PFSK-1 (cell line): Measurements from ENCODE around the gene ABCD3.

Experiments
- FOXP2 ChIP-seq: optimal IDR thresholded peaks from 2 replicates; pipeline ENCODE3; 2011; ENCODE audit warnings: borderline replicate concordance, control low read depth, inconsistent platforms; ENCODE audit not compliant: insufficient read depth; ENCODE audit errors: extremely low read length, extremely low read depth
- POLR2AphosphoS5 ChIP-seq: IDR thresholded peaks from 2 replicates; pipeline ENCODE4 v1.6.1; 2012; ENCODE audit warnings: low read depth, mild to moderate bottlenecking, control low read depth, low read length, moderate library complexity
- REST ChIP-seq, 2 experiments: IDR thresholded peaks; 2 replicates each; pipeline versions ENCODE4 v1.6.1 to v1.8.0; 2011 to 2012; ENCODE audit warnings: low read depth in 2 of 2, low read length in 2 of 2, control low read depth in 1 of 2, inconsistent platforms in 1 of 2, mild to moderate bottlenecking in 1 of 2, moderate library complexity in 1 of 2; ENCODE audit not compliant: insufficient read depth in 1 of 2
- SIN3A ChIP-seq: IDR thresholded peaks from 2 replicates; pipeline ENCODE4 v1.6.1; 2012; ENCODE audit warnings: mild to moderate bottlenecking, low read length, moderate library complexity, borderline replicate concordance; ENCODE audit not compliant: insufficient read depth
- TAF1 ChIP-seq: IDR thresholded peaks from 2 replicates; pipeline ENCODE4 v1.6.1; 2012; ENCODE audit warnings: low read length, control low read depth, borderline replicate concordance; ENCODE audit not compliant: insufficient read depth

The ABCD3 gene

GRCh38 chr1:94560333-94560732, 142.1 kb downstream of the ABCD3 start:
- TF ChIP-seq FOXP2 (no peak), TAF1 (no peak), REST (IDR thresholded peaks at IDR 0.05; ENCODE audit: insufficient read depth in 1 of 2, low read depth in 2 of 2, low read length in 2 of 2) (no peak), POLR2AphosphoS5 (no peak), SIN3A (no peak)

DNA sequence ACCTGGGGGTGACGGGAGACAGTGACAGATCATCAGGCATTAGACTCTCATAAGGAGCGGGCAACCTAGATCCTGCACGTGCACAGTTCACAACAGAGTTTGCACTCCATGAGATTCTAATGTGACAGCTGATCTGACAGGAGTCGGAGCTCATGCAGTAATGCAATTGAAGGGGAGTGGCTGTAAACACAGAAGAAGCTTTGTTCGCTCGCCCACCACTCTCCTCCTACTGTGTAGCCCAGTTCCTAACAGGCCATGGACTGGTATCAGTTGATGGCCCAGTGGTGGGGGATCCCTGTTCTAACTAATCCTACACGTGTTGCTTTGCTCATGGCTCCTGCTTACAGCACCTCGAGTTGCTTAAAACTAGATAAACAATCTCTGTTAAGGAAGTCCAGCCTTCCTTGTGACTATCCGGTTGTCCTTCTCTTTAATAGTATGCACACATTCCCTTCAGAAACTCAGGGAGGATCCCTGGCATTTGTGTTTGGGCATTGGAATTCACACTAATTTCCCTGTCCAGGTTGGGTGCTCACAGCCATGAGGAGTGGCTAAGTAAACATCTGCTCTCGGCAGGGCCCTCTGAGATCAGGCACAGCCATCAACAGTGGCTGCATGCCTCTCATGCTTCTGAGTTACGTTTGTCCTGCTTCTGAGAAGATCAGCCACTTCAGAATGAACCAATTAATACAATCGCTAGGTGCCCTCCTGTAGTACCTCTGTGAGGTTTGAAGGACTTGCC, 144.5 kb downstream of the ABCD3 start:
- no peak for TF ChIP-seq REST (IDR thresholded peaks at IDR 0.05; ENCODE audit: insufficient read depth in 1 of 2, low read depth in 2 of 2, low read length in 2 of 2)
- no peak for TF ChIP-seq TAF1
- no peak for TF ChIP-seq SIN3A
- no peak for TF ChIP-seq POLR2AphosphoS5
- TF ChIP-seq FOXP2, result no peak

DNA sequence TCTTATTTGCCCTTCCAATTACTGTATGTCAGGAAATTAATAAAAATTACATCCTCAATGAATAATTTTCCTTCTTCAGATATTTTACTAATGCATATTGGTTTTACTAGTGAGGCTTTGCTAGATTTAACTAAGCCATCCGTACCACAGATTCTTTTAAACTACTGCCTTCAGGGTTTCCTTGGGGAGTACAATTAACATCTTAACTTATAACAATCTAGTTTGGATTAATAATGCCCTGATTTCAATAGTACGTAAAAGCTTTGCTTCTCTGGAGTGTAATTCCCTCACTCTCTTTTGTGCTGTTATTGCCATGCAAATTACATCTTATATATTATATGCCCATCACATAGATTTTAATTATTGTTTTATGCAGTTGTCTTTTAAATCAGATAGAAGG, 147.7 kb downstream of the ABCD3 start:
- no peak for TF ChIP-seq SIN3A
- TF ChIP-seq FOXP2, result no peak
- TF ChIP-seq POLR2AphosphoS5, result no peak
- TF ChIP-seq TAF1, result no peak
